HUES6 (cell line): ENCODE results near the gene TENM4.

Source experiments
- H3K27ac ChIP-seq: 2 replicates; pipeline ENCODE4 v1.7.0; 2013; ENCODE audit warnings: low read depth, mild to moderate bottlenecking, low read length, inconsistent platforms
- H3K27me3 ChIP-seq: 2 replicates; pipeline ENCODE4 v1.6.1; 2013; ENCODE audit warnings: low read length; ENCODE audit not compliant: control insufficient read depth, insufficient read depth
- H3K36me3 ChIP-seq: 2 replicates; pipeline ENCODE4 v1.6.1; 2013; ENCODE audit warnings: low read length; ENCODE audit not compliant: control insufficient read depth, insufficient read depth
- H3K4me1 ChIP-seq: 2 replicates; pipeline ENCODE4 v1.6.1; 2013; ENCODE audit warnings: low read length; ENCODE audit not compliant: control insufficient read depth, insufficient read depth
- H3K4me3 ChIP-seq: 2 replicates; pipeline ENCODE4 v1.5.1; 2013; ENCODE audit warnings: low read depth, low read length
- H3K9ac ChIP-seq: one replicate; pipeline ENCODE4 v1.6.1; 2013; ENCODE audit warnings: mild to moderate bottlenecking, low read length
- H3K9me3 ChIP-seq: 2 replicates; pipeline ENCODE4 v1.6.1; 2013; ENCODE audit warnings: low read depth, low read length; ENCODE audit not compliant: control insufficient read depth, insufficient read depth

Gene TENM4

GRCh38 chr11:78920329-78920728 lies 520.5 kb downstream of the TENM4 start:
- H3K36me3 ChIP-seq: no peaks in the 10 kb centered on the region

GRCh38 chr11:78916759-78917158 lies 524.1 kb downstream of the TENM4 start:
- Histone ChIP-seq H3K9me3 (no peaks in the 10 kb centered on the region), H3K27ac (no peak overlapping the region), H3K4me3 (no peak overlapping the region), H3K4me1 (no peaks in the 10 kb centered on the region), H3K27me3 (peaks cover 2% of the 10 kb centered on the region; the same call in 1 of the 2 replicates), H3K36me3 (no peaks in the 10 kb centered on the region), H3K9ac (no peak overlapping the region)

More at GRCh38 chr11:78920329-78920728, 520.5 kb downstream of the TENM4 start:
- no peak overlapping the region for H3K27ac ChIP-seq
- no peaks in the 10 kb centered on the region for H3K9me3 ChIP-seq
- H3K9ac ChIP-seq: no peak overlapping the region
- H3K4me1 ChIP-seq: no peaks in the 10 kb centered on the region
- H3K4me3 ChIP-seq: no peak overlapping the region
- peaks cover 3% of the 10 kb centered on the region; the same call in 1 of the 2 replicates for H3K27me3 ChIP-seq

GRCh38 chr11:78914503-78914902 lies 526.3 kb downstream of the TENM4 start:
- Histone ChIP-seq H3K36me3 (no peaks in the 10 kb centered on the region), H3K27ac (no peak overlapping the region), H3K4me1 (no peaks in the 10 kb centered on the region), H3K4me3 (no peak overlapping the region), H3K9me3 (no peaks in the 10 kb centered on the region), H3K9ac (no peak overlapping the region), H3K27me3 (no peaks in the 10 kb centered on the region)

GRCh38 chr11:78912778-78913177 lies 528.1 kb downstream of the TENM4 start:
- Histone ChIP-seq H3K36me3 (no peaks in the 10 kb centered on the region), H3K27me3 (no peaks in the 10 kb centered on the region), H3K4me3 (no peak overlapping the region), H3K4me1 (no peaks in the 10 kb centered on the region), H3K27ac (no peak overlapping the region), H3K9ac (no peak overlapping the region), H3K9me3 (no peaks in the 10 kb centered on the region)

- Histone ChIP-seq H3K27me3 (no peaks in the 10 kb centered on the region), H3K4me3 (no peak overlapping the region), H3K4me1 (no peaks in the 10 kb centered on the region), H3K36me3 (no peaks in the 10 kb centered on the region), H3K9ac (no peak overlapping the region), H3K9me3 (no peaks in the 10 kb centered on the region), H3K27ac (no peak overlapping the region)
Measured at GRCh38 chr11:78910322-78910721, 530.5 kb downstream of the TENM4 start.

- Histone ChIP-seq H3K36me3 (no peaks in the 10 kb centered on the region), H3K4me1 (no peaks in the 10 kb centered on the region), H3K27me3 (no peaks in the 10 kb centered on the region), H3K4me3 (no peak overlapping the region), H3K27ac (no peak overlapping the region), H3K9ac (no peak overlapping the region), H3K9me3 (no peaks in the 10 kb centered on the region)
Measured at GRCh38 chr11:78909386-78909785, 531.4 kb downstream of the TENM4 start.

- H3K9ac ChIP-seq: no peak overlapping the region
- H3K27me3 ChIP-seq: no peaks in the 10 kb centered on the region
- no peak overlapping the region for H3K4me3 ChIP-seq
- no peaks in the 10 kb centered on the region for H3K36me3 ChIP-seq
- H3K27ac ChIP-seq: no peak overlapping the region
- no peaks in the 10 kb centered on the region for H3K4me1 ChIP-seq
- no peaks in the 10 kb centered on the region for H3K9me3 ChIP-seq
Measured at GRCh38 chr11:78907636-78908035, 533.2 kb downstream of the TENM4 start.

- Histone ChIP-seq H3K9me3 (no peaks in the 10 kb centered on the region), H3K4me1 (no peaks in the 10 kb centered on the region), H3K4me3 (no peak overlapping the region), H3K27ac (no peak overlapping the region), H3K27me3 (no peaks in the 10 kb centered on the region), H3K9ac (no peak overlapping the region), H3K36me3 (no peaks in the 10 kb centered on the region)
Measured at GRCh38 chr11:78906566-78906965, 534.3 kb downstream of the TENM4 start.

- Histone ChIP-seq H3K4me3 (no peak overlapping the region), H3K27ac (no peak overlapping the region), H3K27me3 (no peaks in the 10 kb centered on the region), H3K36me3 (no peaks in the 10 kb centered on the region), H3K9ac (no peak overlapping the region), H3K4me1 (no peaks in the 10 kb centered on the region), H3K9me3 (no peaks in the 10 kb centered on the region)
Measured at GRCh38 chr11:78905756-78906155, 535.1 kb downstream of the TENM4 start.

- H3K27ac ChIP-seq: no peak overlapping the region
- no peaks in the 10 kb centered on the region for H3K36me3 ChIP-seq
- no peaks in the 10 kb centered on the region for H3K4me1 ChIP-seq
- no peak overlapping the region for H3K4me3 ChIP-seq
- no peaks in the 10 kb centered on the region for H3K27me3 ChIP-seq
- H3K9ac ChIP-seq: no peak overlapping the region
- no peaks in the 10 kb centered on the region for H3K9me3 ChIP-seq
Measured at GRCh38 chr11:78902771-78903507, 537.9 kb downstream of the TENM4 start.

- Histone ChIP-seq H3K27ac (no peak overlapping the region), H3K27me3 (no peaks in the 10 kb centered on the region), H3K4me3 (no peak overlapping the region)
Measured at GRCh38 chr11:78901831-78902230, 539.0 kb downstream of the TENM4 start.

More at GRCh38 chr11:78901831-78902230, 539.0 kb downstream of the TENM4 start:
- no peak overlapping the region for H3K9ac ChIP-seq
- no peaks in the 10 kb centered on the region for H3K36me3 ChIP-seq
- no peaks in the 10 kb centered on the region for H3K9me3 ChIP-seq
- H3K4me1 ChIP-seq: no peaks in the 10 kb centered on the region
